Rectal smooth muscle tissue (tissue), 1 donor: ENCODE measurements around the gene SREBF1.

Source experiments
- H3K27ac ChIP-seq: one replicate; pipeline ENCODE4 v1.7.0; 2013; ENCODE audit warnings: low read depth, low read length, inconsistent platforms
- H3K27me3 ChIP-seq: one replicate; pipeline ENCODE4 v1.7.0; 2013; ENCODE audit warnings: low read length; ENCODE audit not compliant: control insufficient read depth, insufficient read depth
- H3K36me3 ChIP-seq: one replicate; pipeline ENCODE4 v1.7.0; 2013; ENCODE audit warnings: low read length; ENCODE audit not compliant: control insufficient read depth, insufficient read depth
- H3K4me1 ChIP-seq: one replicate; pipeline ENCODE4 v1.7.0; 2013; ENCODE audit warnings: low read length; ENCODE audit not compliant: control insufficient read depth, insufficient read depth
- H3K4me3 ChIP-seq: one replicate; pipeline ENCODE4 v1.7.0; 2013; ENCODE audit warnings: low read length
- H3K9ac ChIP-seq: one replicate; pipeline ENCODE4 v1.7.0; 2013; ENCODE audit warnings: low read length

SREBF1 gene

DNA sequence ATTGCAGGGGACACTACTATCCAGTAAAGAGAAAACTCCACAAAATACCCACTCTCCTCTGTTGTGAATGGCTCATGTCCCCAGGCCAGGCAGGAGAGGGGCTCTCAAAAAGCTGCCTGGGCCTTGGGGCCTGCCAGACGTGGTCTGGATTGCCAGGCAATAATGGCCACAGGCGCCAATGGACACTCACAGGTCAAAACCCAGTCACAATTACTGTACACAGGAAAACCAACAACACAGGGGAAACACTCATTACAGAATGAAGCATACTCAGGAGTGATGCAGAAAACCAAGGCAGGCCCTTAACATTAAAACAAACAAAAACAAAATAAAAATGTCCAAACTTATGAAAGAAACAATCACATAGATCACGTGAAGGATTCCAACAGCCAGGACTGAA lies 35.1 kb upstream of the SREBF1 start:
- Histone ChIP-seq H3K36me3 (peaks cover 20% of the 10 kb centered on the region), H3K4me1 (peaks cover 30% of the 10 kb centered on the region), H3K27me3 (no peaks in the 10 kb centered on the region), H3K9ac (no peak overlapping the region), H3K27ac (no peak overlapping the region), H3K4me3 (no peak overlapping the region)

GRCh38 chr17:17870247-17870646 lies 33.5 kb upstream of the SREBF1 start:
- Histone ChIP-seq H3K27me3 (no peaks in the 10 kb centered on the region), H3K36me3 (peaks cover 16% of the 10 kb centered on the region), H3K4me1 (peaks cover 16% of the 10 kb centered on the region), H3K27ac (no peak overlapping the region), H3K9ac (no peak overlapping the region), H3K4me3 (no peak overlapping the region)

- peaks cover 16% of the 10 kb centered on the region for H3K36me3 ChIP-seq
- no peak overlapping the region for H3K4me3 ChIP-seq
- no peaks in the 10 kb centered on the region for H3K27me3 ChIP-seq
- no peak overlapping the region for H3K9ac ChIP-seq
- peak overlapping the region; percentile 44 for H3K27ac ChIP-seq
- H3K4me1 ChIP-seq = peaks cover 13% of the 10 kb centered on the region
Observed at GRCh38 chr17:17868641-17869522, 32.1 kb upstream of the SREBF1 start.

DNA sequence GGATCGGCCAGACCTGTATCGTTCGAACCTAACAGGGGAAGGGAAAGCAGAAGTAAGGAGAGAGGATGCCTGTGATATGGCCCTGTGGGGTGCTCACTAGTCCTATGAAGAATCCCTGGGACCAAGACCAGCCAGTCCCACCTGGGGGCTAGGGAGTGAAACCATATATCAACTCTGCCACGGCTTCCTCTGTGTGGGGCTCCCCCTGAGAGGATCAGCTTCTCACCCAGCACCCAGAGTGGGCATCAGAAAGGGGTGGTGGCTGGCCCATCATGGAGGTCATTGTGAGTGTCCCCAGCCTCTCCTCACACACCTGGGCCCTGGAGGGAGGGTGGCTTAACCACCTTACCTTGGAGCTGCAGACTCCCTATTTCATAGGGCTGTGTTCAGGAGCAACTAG lies 30.1 kb upstream of the SREBF1 start:
- H3K36me3 ChIP-seq = peaks cover 13% of the 10 kb centered on the region
- peaks cover 13% of the 10 kb centered on the region for H3K4me1 ChIP-seq
- no peak overlapping the region for H3K4me3 ChIP-seq
- no peak overlapping the region for H3K9ac ChIP-seq
- H3K27me3 ChIP-seq = no peaks in the 10 kb centered on the region
- no peak overlapping the region for H3K27ac ChIP-seq

GRCh38 chr17:17866425-17866824 lies 29.6 kb upstream of the SREBF1 start:
- Histone ChIP-seq H3K4me3 (no peak overlapping the region), H3K27me3 (no peaks in the 10 kb centered on the region), H3K36me3 (peaks cover 16% of the 10 kb centered on the region), H3K4me1 (peaks cover 13% of the 10 kb centered on the region), H3K27ac (no peak overlapping the region), H3K9ac (no peak overlapping the region)

DNA sequence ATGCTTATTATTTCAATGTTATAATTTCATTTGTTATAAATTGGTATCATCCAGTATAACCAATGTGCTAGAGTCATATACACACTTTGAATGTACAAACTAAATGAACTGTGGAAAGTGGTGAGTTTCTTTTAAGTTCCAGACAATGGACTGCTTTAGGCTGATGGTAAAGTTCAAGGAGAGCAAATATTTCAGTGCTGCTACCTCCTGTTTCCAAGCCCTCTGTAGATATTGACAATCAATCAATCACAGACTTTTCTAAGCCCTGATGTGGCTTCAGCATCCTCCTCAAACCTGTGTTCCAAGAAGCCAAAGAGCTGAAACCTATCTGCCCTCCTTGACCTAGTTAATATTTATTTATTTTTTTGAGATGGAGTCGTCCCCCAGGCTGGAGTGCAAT lies 28.2 kb upstream of the SREBF1 start:
- Histone ChIP-seq H3K4me1 (peaks cover 8% of the 10 kb centered on the region), H3K9ac (no peak overlapping the region), H3K27me3 (no peaks in the 10 kb centered on the region), H3K27ac (no peak overlapping the region), H3K36me3 (peaks cover 18% of the 10 kb centered on the region), H3K4me3 (no peak overlapping the region)

- Histone ChIP-seq H3K4me1 (no peaks in the 10 kb centered on the region), H3K36me3 (peaks cover 11% of the 10 kb centered on the region), H3K27ac (no peak overlapping the region), H3K27me3 (no peaks in the 10 kb centered on the region), H3K4me3 (no peak overlapping the region), H3K9ac (no peak overlapping the region)
Observed at GRCh38 chr17:17860766-17861107, 24.0 kb upstream of the SREBF1 start.

- H3K9ac ChIP-seq = no peak overlapping the region
- H3K27ac ChIP-seq = no peak overlapping the region
- no peaks in the 10 kb centered on the region for H3K27me3 ChIP-seq
- H3K4me1 ChIP-seq = no peaks in the 10 kb centered on the region
- no peak overlapping the region for H3K4me3 ChIP-seq
- peaks cover 11% of the 10 kb centered on the region for H3K36me3 ChIP-seq
Observed at GRCh38 chr17:17859909-17860765, 23.4 kb upstream of the SREBF1 start.

- H3K4me3 ChIP-seq = no peak overlapping the region
- H3K36me3 ChIP-seq = peaks cover 11% of the 10 kb centered on the region
- H3K27ac ChIP-seq = no peak overlapping the region
- no peaks in the 10 kb centered on the region for H3K4me1 ChIP-seq
- no peaks in the 10 kb centered on the region for H3K27me3 ChIP-seq
- H3K9ac ChIP-seq = no peak overlapping the region
Observed at GRCh38 chr17:17857496-17857895, 20.7 kb upstream of the SREBF1 start.

- Histone ChIP-seq H3K9ac (no peak overlapping the region), H3K36me3 (peaks cover 8% of the 10 kb centered on the region), H3K4me3 (no peak overlapping the region), H3K27ac (no peak overlapping the region), H3K4me1 (no peaks in the 10 kb centered on the region), H3K27me3 (no peaks in the 10 kb centered on the region)
Observed at GRCh38 chr17:17856386-17856785, 19.6 kb upstream of the SREBF1 start.

- peaks cover 4% of the 10 kb centered on the region for H3K36me3 ChIP-seq
- no peak overlapping the region for H3K9ac ChIP-seq
- H3K4me1 ChIP-seq = no peaks in the 10 kb centered on the region
- H3K27me3 ChIP-seq = no peaks in the 10 kb centered on the region
- H3K27ac ChIP-seq = no peak overlapping the region
- no peak overlapping the region for H3K4me3 ChIP-seq
Observed at GRCh38 chr17:17855976-17856375, 19.2 kb upstream of the SREBF1 start.

DNA sequence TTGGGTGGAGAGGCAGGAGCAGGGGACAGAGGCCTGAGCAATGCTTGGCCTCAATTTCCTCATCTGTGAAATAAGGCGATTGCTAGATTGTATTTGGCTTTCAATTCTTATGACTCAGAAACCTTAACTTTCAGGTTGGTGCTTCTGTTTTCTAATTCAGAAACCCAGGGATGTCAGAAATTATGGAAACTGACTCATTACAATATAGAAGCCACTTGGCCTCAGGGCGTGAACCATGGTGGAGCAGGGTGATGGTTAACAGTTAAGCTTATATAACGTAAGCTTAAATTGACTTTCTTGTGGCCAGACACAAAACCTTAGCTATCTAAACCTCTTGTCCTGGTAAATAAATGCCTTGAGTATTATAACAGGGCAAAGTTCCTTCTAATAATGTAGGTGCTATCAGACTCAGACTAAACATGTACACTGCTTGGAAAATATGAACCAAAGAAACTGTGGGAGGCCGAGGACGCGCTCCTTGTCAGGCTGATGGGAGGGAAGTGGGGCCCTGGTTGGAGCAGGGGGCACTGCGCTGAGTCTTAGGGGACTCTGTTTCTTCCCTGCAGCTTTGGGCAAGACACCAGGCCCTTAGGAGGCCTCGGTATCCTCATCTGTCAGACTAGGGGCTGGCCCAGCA lies 17.1 kb upstream of the SREBF1 start:
- H3K27me3 ChIP-seq = no peaks in the 10 kb centered on the region
- H3K4me1 ChIP-seq = peaks cover 10% of the 10 kb centered on the region
- H3K4me3 ChIP-seq = no peak overlapping the region
- peaks cover 6% of the 10 kb centered on the region for H3K36me3 ChIP-seq
- no peak overlapping the region for H3K27ac ChIP-seq
- no peak overlapping the region for H3K9ac ChIP-seq
